ENCODE measurements around the gene PFKFB1.
"Not testable (repeated sequence)": the region's sequence is repeated elsewhere in the genome, so short reads cannot be mapped to it uniquely, and the experiment has no call there.

PFKFB1 gene

DNA sequence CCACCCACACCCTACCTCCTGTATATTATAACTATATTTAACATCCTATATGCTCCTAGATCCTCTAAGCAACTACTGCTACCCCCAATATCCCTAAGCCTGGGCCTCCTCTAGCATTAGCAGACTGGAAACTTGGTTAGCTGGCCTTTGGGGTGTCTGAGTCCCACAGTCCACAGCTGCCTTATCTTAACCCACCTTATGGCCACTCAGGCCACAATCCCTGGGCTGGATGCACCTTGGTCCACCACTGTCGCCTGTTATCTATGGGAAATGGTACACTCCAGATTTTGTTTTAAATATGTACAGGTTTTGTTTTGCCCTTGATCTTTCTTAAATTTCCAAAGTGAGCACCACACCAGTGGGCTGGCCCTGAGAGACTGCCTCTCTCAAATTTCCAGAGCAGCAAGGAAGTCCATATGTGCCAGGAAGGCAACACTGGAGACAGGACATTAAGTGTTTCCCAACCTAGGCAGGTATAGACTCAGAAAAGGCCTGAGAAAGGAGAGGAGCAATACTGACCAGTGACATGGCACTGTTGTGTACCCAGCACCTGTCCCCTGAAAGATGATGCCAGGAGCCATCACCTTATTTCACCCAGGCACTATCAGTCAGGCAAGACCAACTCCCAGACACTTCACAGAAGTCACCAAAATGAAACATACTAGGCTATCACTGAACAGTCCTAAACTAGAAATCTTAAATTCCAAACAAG, 921 bp downstream of the PFKFB1 start:
- no peak for DNase-seq

DNA sequence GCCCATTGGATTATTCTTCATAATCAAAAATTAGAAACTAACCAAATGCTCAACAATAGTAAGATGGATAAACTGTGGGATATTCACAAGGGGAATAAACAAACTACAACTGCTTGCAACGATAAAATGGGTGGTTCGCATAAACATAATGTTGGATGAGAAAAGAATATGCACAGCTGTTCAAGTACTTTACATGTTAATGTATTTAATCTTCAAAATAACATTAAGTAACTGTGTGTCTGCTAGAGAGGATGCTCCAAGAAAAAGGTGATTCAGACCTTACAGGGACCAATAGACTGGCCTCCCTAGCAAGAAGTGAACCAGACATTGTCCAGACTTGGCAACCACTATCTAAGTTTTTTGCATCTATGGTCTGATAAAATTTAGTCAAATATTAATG, 2.3 kb downstream of the PFKFB1 start:
- DNase-seq = no peak

DNA sequence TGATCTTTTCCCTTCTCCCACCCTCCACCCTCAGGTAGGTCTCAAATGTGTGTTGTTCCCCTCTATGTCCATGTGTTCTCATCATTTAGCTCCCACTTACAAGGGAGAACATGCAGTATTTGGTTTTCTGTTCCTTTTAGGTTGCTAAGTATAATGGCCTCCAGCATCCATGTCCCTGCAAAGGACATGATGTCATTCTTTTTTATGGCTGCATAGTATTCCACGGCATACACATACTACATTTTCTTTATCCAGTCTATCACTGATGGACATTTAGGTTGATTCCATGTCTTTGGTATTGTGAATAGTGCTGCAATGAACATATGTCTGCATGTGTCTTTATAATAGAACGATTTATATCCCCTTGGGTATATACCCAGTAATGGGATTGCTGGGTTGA, 10.7 kb downstream of the PFKFB1 start:
- not testable (repeated sequence) for DNase-seq

DNA sequence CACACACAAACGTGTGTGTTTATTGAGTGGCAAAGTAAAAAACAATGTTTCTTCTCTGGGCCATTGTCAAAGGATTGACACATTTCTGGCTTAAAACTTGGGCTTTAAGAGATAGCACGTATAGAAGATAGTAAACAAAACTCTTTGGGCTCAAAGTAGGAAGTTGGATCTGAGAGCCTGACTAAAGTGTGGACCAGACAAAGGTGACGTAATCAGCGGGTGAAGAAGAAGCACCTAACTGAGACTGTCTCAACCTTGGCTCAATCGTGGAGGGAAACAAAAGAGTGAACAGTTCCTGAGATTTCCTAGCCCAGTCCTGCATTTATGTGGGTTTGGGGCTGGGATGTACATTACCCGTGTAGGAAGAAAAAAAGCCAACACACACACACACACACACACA, 13.7 kb downstream of the PFKFB1 start:
- DNase-seq = no peak

DNA sequence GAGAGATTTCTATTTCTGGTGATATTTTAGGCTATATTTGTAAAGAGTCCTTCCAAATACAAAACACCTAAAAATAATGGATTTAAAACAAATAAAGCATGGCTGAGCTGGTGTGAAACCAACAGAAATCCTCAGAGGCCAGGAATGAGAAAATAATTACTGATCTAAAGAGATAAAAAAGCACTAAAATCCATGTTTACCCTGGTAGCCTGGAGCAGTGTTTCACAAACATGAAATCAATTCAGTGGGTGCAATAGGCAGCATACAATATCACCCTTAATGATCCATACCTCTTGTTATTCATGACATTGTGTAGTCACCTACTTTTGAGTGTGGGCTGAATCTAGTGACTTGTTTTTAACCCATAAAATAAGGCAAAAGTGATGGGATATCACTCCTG, 14.6 kb downstream of the PFKFB1 start:
- no peak for DNase-seq

DNA sequence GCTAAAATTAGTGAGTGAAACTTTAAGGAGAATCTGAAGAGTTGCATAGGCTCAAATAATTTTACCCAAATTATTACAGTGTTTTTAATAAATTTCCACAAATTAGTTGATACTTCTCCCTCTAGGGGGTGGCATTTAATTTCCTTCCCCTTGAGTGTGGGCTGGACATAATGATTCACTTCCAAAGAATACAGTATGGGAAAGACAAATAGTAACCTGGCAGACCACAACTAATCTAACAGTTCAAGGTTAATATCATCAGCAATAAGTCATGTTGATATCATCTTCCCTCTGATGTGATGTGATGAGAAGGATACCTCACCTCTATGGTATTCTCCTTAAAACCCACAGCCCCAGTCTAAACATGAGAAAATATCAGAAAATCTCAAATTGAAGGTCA, 15.5 kb downstream of the PFKFB1 start:
- no peak for DNase-seq

DNA sequence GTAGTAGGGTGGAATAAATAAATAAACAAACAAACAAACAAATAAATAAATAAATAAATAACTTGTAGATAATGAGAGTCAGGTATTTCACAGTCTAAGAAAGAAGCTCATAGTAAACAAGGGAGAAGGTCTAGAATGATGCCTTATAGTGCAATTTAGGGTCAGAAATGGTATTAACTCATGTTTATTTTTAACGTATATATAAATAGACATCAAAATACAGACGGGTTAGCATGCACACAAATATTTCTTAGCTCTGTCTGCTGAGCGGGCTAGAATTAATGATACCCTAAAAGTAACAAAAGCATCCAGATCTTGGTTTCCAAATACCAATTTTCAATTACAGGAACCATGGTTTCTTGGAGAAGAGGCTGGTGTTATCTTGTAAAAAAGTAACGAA, 16.6 kb downstream of the PFKFB1 start:
- DNase-seq = no peak

DNA sequence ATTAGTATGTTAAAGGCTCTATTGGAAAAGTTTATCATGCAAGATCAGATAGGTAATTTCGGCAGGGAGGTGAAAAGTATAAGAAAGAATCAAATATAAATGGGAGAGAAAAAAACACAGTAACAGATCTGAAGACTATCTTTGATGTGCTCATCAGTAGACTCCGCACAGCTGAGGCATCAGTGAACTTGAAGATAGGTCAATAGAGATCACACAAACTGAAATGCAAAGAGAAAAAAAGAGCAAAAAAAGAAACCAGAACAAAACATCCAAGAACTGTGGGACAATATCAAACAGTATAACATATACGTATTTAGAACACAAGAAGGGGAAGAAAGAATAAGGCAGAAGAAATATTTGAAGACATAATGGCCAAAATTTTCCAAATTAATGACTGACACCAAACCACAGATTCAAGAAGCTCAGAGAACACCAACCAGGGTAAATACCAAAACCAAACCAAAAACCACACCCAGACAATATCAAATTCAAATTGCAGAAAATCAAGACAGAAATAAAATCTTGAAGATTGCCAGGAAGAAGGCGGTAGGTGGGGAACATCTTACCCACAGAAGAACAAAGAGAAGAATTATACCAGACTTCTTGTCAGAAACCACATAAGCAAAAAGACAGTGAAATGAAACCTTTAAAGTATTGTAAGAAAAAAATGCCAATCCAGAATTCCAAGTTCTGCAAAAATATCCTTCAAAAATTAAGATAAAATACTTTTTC, 29.1 kb downstream of the PFKFB1 start:
- no peak for DNase-seq

DNA sequence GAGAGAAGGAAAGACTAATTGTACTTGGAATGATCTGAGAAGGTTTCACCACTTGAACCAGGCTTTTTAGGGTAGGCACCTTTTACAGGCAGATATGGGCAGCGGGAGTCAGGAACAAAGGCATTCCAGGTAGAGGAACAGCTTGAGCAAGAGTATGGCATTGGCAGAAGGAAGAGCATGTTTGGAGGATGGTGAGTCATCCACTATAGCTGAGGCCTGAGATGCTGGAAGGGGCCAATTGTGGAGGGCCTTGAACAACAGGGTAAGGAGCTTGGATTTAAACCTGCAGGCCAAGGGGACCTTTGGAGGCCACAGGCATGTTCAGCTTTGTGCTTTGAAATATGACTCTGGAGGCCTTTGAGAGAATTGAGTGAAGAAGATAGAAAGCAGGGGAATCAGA, 32.2 kb downstream of the PFKFB1 start:
- DNase-seq = no peak

DNA sequence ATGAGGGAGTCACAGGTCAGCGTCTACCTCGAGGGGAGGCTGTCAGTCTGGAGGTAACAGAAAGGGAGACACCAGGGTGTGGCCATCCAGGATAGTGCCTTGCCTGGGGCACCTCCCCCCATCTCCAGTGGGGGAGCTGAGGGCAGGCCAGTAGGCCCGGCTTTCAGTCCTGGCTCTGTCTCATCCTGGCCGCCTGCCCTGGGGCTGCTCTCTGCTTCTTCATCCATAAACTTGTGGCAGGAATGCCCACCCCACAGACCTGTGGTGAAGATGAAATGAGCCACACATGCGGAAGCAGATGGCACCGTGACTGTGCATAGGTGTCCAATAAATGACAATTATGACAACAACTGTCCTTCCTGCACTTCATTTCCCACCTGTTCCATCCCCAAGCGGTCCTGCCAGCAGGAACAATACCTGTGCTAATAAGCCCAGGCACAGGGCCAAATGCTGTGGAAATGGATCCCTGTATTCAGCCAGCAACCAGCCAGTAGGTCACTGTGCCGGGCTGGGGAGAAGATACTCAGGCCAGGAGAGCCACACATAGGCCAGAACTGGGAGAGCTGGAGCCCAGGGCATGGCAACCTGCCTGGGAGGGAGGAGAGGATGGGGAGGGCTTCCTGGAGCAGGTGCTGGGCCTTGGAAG, 43.1 kb downstream of the PFKFB1 start:
- no peak for DNase-seq

DNA sequence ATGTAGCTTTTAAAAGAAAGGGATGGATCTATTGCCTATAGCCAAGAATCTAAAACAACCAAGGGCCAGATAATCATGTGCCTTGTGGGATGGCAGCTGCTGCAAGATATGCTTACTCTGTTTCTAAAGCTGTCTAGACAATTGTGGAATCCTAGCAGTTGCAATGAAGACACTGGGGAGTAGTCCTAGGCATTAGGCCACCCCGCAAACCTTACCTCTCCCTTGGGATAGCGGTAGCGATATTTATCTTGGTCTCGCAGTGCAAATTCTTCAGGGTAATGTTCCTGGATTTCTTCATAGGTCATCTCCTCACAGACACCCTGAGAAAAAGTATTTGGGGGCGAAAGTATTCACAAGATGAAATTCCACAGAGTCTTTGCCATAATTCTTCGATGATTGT, 48.8 kb downstream of the PFKFB1 start:
- no peak for DNase-seq

DNA sequence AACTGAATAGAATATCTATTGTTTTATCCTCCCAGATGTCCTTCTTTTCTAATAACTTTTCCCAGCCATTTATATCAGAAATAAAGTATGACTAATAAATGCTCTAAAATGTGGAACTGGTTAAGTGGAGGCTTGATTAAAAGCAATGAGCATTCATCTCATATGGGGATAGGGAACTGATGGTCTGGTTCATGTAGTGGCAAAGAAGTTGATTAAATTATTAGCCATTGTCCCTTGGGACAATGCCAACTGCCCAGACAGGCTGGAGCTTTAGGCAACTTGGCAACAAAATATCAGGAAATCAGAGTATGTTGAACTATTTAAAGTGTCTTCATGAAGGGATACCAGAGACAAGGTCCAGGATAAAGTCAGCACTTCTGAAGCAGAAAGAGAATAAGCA, 49.2 kb downstream of the PFKFB1 start:
- DNase-seq = no peak

DNA sequence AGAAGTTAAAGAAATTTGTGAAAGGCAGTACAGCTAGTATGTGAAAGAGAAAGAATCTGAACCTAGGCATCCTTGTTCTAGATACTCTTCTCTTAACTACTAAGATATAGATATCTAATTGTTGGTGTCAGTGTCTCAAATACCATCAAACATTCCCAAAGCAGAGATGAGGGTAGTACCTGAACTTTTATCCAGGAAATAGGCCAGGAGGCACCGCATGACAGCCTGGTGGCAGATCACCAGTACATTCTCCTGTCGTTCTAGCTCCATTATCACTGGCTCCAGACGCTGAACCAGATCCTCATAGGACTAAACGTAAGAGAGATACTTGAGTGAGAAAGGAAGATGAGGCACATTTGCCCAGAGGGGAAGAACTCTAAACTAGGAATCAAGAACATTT, 56.6 kb downstream of the PFKFB1 start:
- DNase-seq = no peak

DNA sequence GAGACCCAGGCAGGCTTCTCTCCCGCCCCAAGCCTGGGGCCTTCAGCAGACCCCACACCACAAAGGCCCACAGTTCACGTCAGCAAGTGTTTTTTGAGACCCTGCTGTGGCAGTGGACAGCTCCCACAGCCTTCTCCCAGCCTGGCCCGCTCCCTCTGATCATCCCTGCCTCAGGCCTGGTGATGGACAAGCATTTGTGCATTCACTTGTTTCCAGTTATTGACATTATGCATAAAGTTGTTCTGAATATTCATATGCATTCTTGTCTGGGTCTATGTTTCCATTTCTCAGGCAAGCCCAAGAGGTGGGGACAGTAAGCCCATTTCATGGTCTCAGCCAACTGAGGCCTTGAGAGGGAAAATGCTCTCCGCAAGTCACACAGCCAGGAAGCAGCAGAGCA, 58.7 kb downstream of the PFKFB1 start:
- DNase-seq = no peak

DNA sequence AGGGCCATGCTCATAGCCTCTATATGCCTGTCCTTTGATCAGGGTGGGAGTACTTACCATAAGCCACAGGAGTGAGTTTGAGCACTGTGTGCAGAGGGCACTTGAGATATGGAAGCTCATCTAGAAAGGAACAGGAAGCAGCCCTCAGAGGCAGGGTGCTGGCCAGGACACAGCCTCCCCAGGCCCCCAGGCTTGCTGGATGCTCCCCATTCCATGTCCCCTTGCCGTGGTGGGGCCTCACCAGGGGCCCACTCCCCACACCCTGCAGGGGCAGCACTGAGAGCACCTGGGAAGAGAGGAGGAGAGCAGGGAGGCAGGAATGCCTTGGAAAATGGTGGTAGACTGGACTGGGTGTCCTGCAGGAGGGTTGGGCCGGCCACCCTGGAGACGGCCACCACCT, 59.1 kb downstream of the PFKFB1 start:
- DNase-seq = no peak

DNA sequence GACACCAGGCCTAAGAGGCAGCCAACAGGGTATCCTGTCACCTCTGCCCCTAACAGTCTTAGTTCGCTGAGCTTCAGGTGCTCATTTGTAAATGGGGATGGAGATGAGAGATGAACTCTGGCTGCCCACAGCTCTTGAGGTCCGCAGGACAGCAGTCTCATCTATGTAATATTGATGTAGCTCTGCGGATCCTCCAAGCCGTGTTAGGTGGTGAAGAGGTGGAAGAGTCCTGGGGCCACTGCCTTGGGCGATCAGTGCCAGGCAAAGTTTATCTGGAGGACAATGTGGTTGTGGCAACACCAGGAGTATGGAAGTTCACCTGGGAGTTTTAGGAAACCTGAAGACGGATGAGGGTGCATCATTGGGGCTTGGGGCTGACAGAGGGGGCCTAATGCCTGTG, 59.9 kb downstream of the PFKFB1 start:
- DNase-seq = no peak

DNA sequence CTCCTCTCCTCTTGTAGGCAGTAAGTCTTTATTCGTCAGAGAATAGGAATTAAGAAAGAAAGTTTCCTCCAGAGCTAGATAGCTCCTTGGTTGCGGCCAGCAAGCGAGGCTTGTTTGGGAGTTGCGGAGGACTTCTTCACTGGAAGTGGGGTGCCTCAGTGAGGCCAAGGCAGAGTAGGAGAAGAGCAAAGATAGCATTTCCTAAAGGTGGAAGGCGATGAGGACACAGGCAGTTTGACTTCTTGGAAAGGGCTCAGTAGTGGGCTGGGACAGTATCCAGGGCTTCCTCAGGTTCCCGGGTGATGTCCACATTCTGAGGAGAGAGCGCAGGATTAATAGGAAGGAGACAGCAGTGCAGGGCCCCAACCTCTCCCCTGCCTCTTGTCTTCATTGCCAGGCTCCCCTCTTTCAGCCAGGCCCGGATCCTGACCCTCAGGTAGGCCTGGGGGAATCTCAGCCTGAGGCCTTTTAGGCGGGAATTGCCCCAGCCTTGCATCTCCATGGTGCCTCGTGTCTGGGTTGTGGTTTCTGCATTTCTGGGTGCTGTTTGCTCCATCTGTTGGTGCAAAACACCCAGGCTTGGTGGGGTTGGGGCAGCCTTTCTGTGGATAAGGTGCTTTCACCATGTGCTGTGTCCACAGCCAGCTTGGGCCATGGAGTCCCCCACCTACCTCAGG, 60.7 kb downstream of the PFKFB1 start:
- DNase-seq = no peak

DNA sequence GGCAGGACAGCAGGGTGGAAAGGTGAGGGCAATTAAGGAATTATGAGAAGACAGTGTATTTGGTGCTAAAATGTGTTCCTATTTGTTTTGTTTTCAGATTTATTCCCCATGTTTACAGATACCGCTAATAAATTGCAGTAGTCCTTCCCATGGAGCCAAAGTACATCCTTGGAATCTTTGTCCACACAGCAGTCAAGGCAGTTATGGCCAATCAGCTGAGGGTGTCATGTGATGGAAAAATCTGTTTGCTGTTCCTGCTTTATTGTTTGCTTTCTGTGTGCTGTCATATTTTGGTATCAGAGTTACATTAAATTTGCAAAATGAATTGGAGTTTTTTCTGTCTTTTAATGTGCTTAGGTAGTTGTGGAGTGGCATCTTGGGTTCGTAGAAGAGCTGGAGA, 62.9 kb downstream of the PFKFB1 start:
- no peak for DNase-seq

DNA sequence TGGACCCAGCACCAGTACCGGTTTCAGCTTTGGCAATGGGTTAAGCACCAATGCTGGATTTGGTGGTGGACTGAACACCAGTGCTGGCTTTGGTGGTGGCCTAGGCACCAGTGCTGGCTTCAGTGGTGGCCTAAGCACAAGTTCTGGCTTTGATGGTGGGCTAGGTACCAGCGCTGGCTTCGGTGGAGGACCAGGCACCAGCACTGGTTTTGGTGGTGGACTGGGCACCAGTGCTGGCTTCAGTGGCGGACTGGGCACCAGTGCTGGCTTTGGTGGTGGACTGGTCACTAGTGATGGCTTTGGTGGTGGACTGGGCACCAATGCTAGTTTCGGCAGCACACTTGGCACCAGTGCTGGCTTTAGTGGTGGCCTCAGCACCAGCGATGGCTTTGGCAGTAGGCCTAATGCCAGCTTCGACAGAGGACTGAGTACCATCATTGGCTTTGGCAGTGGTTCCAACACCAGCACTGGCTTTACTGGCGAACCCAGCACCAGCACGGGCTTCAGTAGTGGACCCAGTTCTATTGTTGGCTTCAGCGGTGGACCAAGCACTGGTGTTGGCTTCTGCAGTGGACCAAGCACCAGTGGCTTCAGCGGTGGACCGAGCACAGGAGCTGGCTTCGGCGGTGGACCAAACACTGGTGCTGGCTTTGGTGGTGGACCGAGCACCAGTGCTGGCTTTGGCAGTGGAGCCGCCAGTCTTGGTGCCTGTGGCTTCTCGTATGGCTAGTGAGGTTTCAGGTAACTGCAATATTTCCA, 63.5 kb downstream of the PFKFB1 start:
- no peak for DNase-seq

DNA sequence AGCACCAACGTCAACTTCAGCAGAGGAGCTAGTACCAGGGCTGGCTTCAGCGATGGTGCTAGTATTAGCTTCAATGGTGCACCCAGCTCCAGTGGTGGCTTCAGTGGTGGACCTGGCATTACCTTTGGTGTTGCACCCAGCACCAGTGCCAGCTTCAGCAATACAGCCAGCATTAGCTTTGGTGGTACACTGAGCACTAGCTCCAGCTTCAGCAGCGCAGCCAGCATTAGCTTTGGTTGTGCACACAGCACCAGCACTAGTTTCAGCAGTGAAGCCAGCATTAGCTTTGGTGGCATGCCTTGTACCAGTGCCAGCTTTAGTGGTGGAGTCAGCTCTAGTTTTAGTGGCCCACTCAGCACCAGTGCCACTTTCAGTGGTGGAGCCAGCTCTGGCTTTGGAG, 65.1 kb downstream of the PFKFB1 start:
- no peak for DNase-seq

DNA sequence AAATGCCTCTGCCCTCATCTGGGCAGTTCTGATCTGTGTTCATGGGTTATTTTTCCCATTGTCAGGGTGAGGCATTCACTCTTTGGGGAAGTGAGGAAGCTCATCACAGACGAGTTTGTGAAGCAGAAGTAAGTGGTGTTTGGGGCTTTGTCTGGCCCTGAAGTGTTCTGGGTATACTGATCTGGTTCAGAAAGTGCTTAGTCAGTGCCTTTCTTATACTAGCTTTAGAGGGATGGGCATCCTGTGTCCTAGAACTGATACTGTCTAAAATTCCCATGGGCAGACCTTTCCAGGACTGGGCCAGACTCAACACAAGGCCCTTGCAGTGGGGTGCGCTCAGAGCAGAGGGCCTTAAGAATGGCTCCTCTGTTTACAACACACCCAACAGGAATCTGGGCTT, 67.0 kb downstream of the PFKFB1 start:
- DNase-seq = no peak

DNA sequence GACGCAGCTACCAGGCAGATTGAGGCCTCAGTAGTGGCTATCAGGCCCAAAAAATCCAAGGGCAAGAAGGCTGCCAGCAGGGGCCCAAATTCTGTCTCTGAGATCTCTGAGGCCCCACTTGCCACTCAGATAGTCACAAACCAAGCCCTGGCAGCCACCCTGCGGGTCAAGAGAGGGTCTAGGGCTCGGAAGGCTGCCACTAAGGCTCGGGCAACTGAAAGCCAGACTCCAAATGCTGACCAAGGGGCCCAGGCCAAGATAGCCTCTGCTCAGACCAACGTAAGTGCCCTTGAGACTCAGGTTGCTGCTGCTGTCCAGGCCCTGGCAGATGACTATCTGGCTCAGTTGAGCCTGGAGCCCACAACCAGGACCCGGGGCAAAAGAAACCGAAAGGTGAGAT, 70.6 kb downstream of the PFKFB1 start:
- DNase-seq = no peak

DNA sequence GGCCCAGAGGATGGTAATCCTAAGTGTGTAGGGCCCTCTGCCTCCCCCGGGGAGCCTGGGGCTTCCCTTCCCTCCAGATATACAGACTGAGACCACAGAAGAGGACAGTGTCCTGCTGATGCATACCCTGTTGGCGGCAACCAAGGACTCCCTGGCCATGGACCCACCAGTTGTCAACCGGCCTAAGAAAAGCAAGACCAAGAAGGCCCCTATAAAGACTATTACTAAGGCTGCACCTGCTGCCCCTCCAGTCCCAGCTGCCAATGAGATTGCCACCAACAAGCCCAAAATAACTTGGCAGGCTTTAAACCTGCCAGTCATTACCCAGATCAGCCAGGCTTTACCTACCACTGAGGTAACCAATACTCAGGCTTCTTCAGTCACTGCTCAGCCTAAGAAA, 71.4 kb downstream of the PFKFB1 start:
- DNase-seq = no peak

Measured in 8988T (cell line).